Mucosa of rectum (tissue), 2 donors: ENCODE results near the gene STPG1.

Experiments used
- H3K27ac ChIP-seq, 2 donors: one replicate each; pipeline ENCODE4 v1.7.0; 2013; ENCODE audit warnings: inconsistent platforms in 2 of 2, low read depth in 2 of 2, low read length in 2 of 2
- H3K27me3 ChIP-seq, 2 donors: one replicate each; pipeline ENCODE4 v1.7.0; 2013; ENCODE audit warnings: low read length in 2 of 2; ENCODE audit not compliant: control insufficient read depth in 2 of 2, insufficient read depth in 2 of 2
- H3K36me3 ChIP-seq, 2 donors: one replicate each; pipeline ENCODE4 v1.7.0; 2013; ENCODE audit warnings: low read length in 2 of 2; ENCODE audit not compliant: control insufficient read depth in 2 of 2, insufficient read depth in 2 of 2
- H3K4me1 ChIP-seq, 2 donors: one replicate each; pipeline ENCODE4 v1.7.0; 2013; ENCODE audit warnings: low read length in 2 of 2, mild to moderate bottlenecking in 1 of 2; ENCODE audit not compliant: control insufficient read depth in 2 of 2, insufficient read depth in 2 of 2
- H3K4me3 ChIP-seq, 2 donors: one replicate each; pipeline ENCODE4 v1.7.0; 2013; ENCODE audit warnings: low read length in 2 of 2
- H3K9ac ChIP-seq, 2 donors: one replicate each; pipeline ENCODE4 v1.7.0; 2013; ENCODE audit warnings: low read length in 2 of 2, low read depth in 1 of 2, mild to moderate bottlenecking in 1 of 2
- H3K9me3 ChIP-seq, 2 donors: one replicate each; pipeline ENCODE4 v1.7.0; 2013; ENCODE audit warnings: low read length in 2 of 2; ENCODE audit not compliant: control insufficient read depth in 2 of 2
- donor health status: healthy.
- donor health status: Normal muscosa, but diverticular disease.

Gene STPG1

GRCh38 chr1:24427545-24427862, 13.9 kb upstream of the STPG1 start:
- H3K36me3 ChIP-seq: peaks cover 6% of the 10 kb centered on the region in 2 donors
- no peaks in the 10 kb centered on the region for H3K9me3 ChIP-seq
- no peak overlapping the region for H3K4me3 ChIP-seq
- no peak overlapping the region for H3K27ac ChIP-seq
- H3K9ac ChIP-seq: no peak overlapping the region
- H3K4me1 ChIP-seq: peaks cover 10 to 11% of the 10 kb centered on the region in 2 donors
- no peaks in the 10 kb centered on the region for H3K27me3 ChIP-seq

- Histone ChIP-seq H3K27me3 (no peaks in the 10 kb centered on the region), H3K9ac (no peak overlapping the region), H3K4me1 (peaks cover 10 to 11% of the 10 kb centered on the region in 2 donors), H3K36me3 (peaks cover 12% of the 10 kb centered on the region in 2 donors), H3K4me3 (no peak overlapping the region), H3K27ac (no peak overlapping the region), H3K9me3 (no peaks in the 10 kb centered on the region)
Measured at GRCh38 chr1:24426744-24427544, 13.4 kb upstream of the STPG1 start.

GRCh38 chr1:24425922-24426321, 12.3 kb upstream of the STPG1 start:
- H3K36me3 ChIP-seq: peaks cover 18 to 20% of the 10 kb centered on the region in 2 donors
- no peaks in the 10 kb centered on the region for H3K27me3 ChIP-seq
- no peak overlapping the region for H3K9ac ChIP-seq
- no peaks in the 10 kb centered on the region for H3K9me3 ChIP-seq
- peak overlapping the region in 1 of 2 donors; percentile 26 for H3K27ac ChIP-seq
- peaks cover 10 to 11% of the 10 kb centered on the region in 2 donors for H3K4me1 ChIP-seq
- H3K4me3 ChIP-seq: no peak overlapping the region

- Histone ChIP-seq H3K27me3 (no peaks in the 10 kb centered on the region), H3K9me3 (no peaks in the 10 kb centered on the region), H3K27ac (peak overlapping the region in 1 of 2 donors; percentile 26), H3K9ac (no peak overlapping the region), H3K4me1 (peaks cover 10 to 11% of the 10 kb centered on the region in 2 donors), H3K4me3 (no peak overlapping the region), H3K36me3 (peaks cover 18 to 20% of the 10 kb centered on the region in 2 donors)
Measured at GRCh38 chr1:24425441-24425840, 11.9 kb upstream of the STPG1 start.

GRCh38 chr1:24424990-24425389, 11.4 kb upstream of the STPG1 start:
- H3K4me1 ChIP-seq: peaks cover 10 to 11% of the 10 kb centered on the region in 2 donors
- no peak overlapping the region for H3K9ac ChIP-seq
- no peaks in the 10 kb centered on the region for H3K27me3 ChIP-seq
- H3K4me3 ChIP-seq: no peak overlapping the region
- peaks cover 18 to 20% of the 10 kb centered on the region in 2 donors for H3K36me3 ChIP-seq
- peak overlapping the region in 1 of 2 donors; percentile 26 for H3K27ac ChIP-seq
- no peaks in the 10 kb centered on the region for H3K9me3 ChIP-seq

- Histone ChIP-seq H3K9ac (no peak overlapping the region), H3K27me3 (no peaks in the 10 kb centered on the region), H3K27ac (no peak overlapping the region), H3K4me1 (peaks cover 10 to 11% of the 10 kb centered on the region in 2 donors), H3K4me3 (no peak overlapping the region), H3K9me3 (no peaks in the 10 kb centered on the region), H3K36me3 (peaks cover 18 to 26% of the 10 kb centered on the region in 2 donors)
Measured at GRCh38 chr1:24424207-24424606, 10.6 kb upstream of the STPG1 start.

- peaks cover 18 to 27% of the 10 kb centered on the region in 2 donors for H3K36me3 ChIP-seq
Measured at GRCh38 chr1:24421502-24421901, 7.9 kb upstream of the STPG1 start.

GRCh38 chr1:24420547-24420946, 7.0 kb upstream of the STPG1 start:
- no peak overlapping the region for H3K4me3 ChIP-seq

More at GRCh38 chr1:24421502-24421901, 7.9 kb upstream of the STPG1 start:
- Histone ChIP-seq H3K9ac (no peak overlapping the region), H3K27ac (no peak overlapping the region), H3K4me1 (peaks cover 24 to 34% of the 10 kb centered on the region in 2 donors), H3K27me3 (no peaks in the 10 kb centered on the region), H3K4me3 (no peak overlapping the region), H3K9me3 (no peaks in the 10 kb centered on the region)

GRCh38 chr1:24418898-24419628, 5.5 kb upstream of the STPG1 start:
- Histone ChIP-seq H3K36me3 (peaks cover 15 to 27% of the 10 kb centered on the region in 2 donors), H3K27me3 (no peaks in the 10 kb centered on the region), H3K9me3 (no peaks in the 10 kb centered on the region), H3K4me3 (no peak overlapping the region), H3K9ac (no peak overlapping the region), H3K27ac (peak overlapping the region; percentile 30 to 46), H3K4me1 (peaks cover 22 to 38% of the 10 kb centered on the region in 2 donors)

More at GRCh38 chr1:24420547-24420946, 7.0 kb upstream of the STPG1 start:
- Histone ChIP-seq H3K27ac (no peak overlapping the region), H3K9ac (no peak overlapping the region), H3K9me3 (no peaks in the 10 kb centered on the region), H3K27me3 (no peaks in the 10 kb centered on the region), H3K36me3 (peaks cover 18 to 27% of the 10 kb centered on the region in 2 donors), H3K4me1 (peaks cover 22 to 28% of the 10 kb centered on the region in 2 donors)

- no peaks in the 10 kb centered on the region for H3K27me3 ChIP-seq
- H3K27ac ChIP-seq: no peak overlapping the region
- H3K36me3 ChIP-seq: peaks cover 14 to 22% of the 10 kb centered on the region in 2 donors
- H3K4me1 ChIP-seq: peaks cover 31 to 46% of the 10 kb centered on the region in 2 donors
- no peak overlapping the region for H3K9ac ChIP-seq
- no peaks in the 10 kb centered on the region for H3K9me3 ChIP-seq
- H3K4me3 ChIP-seq: peak overlapping the region in 1 of 2 donors; percentile 30
Measured at GRCh38 chr1:24417681-24418080, 4.1 kb upstream of the STPG1 start.
